HepG2 (cell line): Measurements from ENCODE around the gene RNF11. TPM values are rescaled to one million over a fixed set of nuclear protein-coding genes. Genes with fewer than 3 reads are reported as not detected.

Source experiments
- ELF1 ChIP-seq: sonication (generic); formaldehyde crosslinking; IDR thresholded peaks from 2 replicates; pipeline ENCODE4 v1.4.0; 2020; ENCODE audit warnings: missing genetic modification reagents
- EZH2 ChIP-seq: conservative IDR thresholded peaks from 2 replicates; pipeline ENCODE4 v1.6.1; 2012; ENCODE audit warnings: mild to moderate bottlenecking, low read depth, low read length, moderate library complexity
- KLF16 ChIP-seq, 2 experiments: sonication (generic) in 1 of 2; formaldehyde crosslinking in 1 of 2; IDR thresholded peaks; 2 replicates each; pipeline versions ENCODE4 v1.6.1 to v1.8.0; 2016 to 2023; ENCODE audit warnings: missing genetic modification reagents in 2 of 2, missing compliant biosample characterization in 1 of 2
- MIER2 ChIP-seq: IDR thresholded peaks from 2 replicates; pipeline ENCODE4 v1.6.1; 2016; ENCODE audit warnings: missing biosample characterization, missing genetic modification reagents
- NBN ChIP-seq: fragments of 450-650 bp; conservative IDR thresholded peaks from 2 replicates; pipeline ENCODE4 v1.6.1; 2017
- STAG1 ChIP-seq: sonication (generic); formaldehyde crosslinking; IDR thresholded peaks from 2 replicates; pipeline ENCODE4 v1.4.0; 2020; ENCODE audit warnings: missing genetic modification reagents
- TBP ChIP-seq: sonication (generic); formaldehyde crosslinking; IDR thresholded peaks from 2 replicates; pipeline ENCODE4 v1.5.0; 2020; ENCODE audit warnings: missing genetic modification reagents
- THAP11 ChIP-seq: IDR thresholded peaks from 2 replicates; pipeline ENCODE4 v1.6.1; 2016; ENCODE audit warnings: missing biosample characterization, missing genetic modification reagents
- ZFP41 ChIP-seq: sonication (generic); formaldehyde crosslinking; IDR thresholded peaks from 2 replicates; pipeline ENCODE4 v1.4.0; 2020; ENCODE audit warnings: mild to moderate bottlenecking, missing genetic modification reagents, borderline replicate concordance
- ZNF337 ChIP-seq: sonication (generic); formaldehyde crosslinking; IDR thresholded peaks from 2 replicates; pipeline ENCODE4 v1.5.1; 2020; ENCODE audit warnings: missing genetic modification reagents, low read depth, mild to moderate bottlenecking, borderline replicate concordance
- ZNF441 ChIP-seq: sonication (generic); formaldehyde crosslinking; IDR thresholded peaks from 2 replicates; pipeline ENCODE4 v1.7.0; 2021; ENCODE audit warnings: missing genetic modification reagents, borderline replicate concordance
- ZNF530 ChIP-seq: sonication (generic); formaldehyde crosslinking; IDR thresholded peaks from 2 replicates; pipeline ENCODE4 v1.5.0; 2020; ENCODE audit warnings: low read depth, mild to moderate bottlenecking, missing genetic modification reagents
- ZNF550 ChIP-seq: sonication (generic); formaldehyde crosslinking; IDR thresholded peaks from 2 replicates; pipeline ENCODE4 v1.4.0; 2020; ENCODE audit warnings: mild to moderate bottlenecking, missing genetic modification reagents, borderline replicate concordance
- ZNF563 ChIP-seq: sonication (generic); formaldehyde crosslinking; IDR thresholded peaks from 2 replicates; pipeline ENCODE4 v1.8.0; 2022; ENCODE audit warnings: mild to moderate bottlenecking, moderate library complexity, missing genetic modification reagents
- ZNF569 ChIP-seq: sonication (generic); formaldehyde crosslinking; IDR thresholded peaks from 2 replicates; pipeline ENCODE4 v1.5.0; 2020; ENCODE audit warnings: mild to moderate bottlenecking, missing genetic modification reagents, moderate library complexity, borderline replicate concordance
- ZNF816 ChIP-seq: sonication (generic); formaldehyde crosslinking; IDR thresholded peaks from 2 replicates; pipeline ENCODE4 v1.8.0; 2022; ENCODE audit warnings: missing genetic modification reagents, mild to moderate bottlenecking, borderline replicate concordance
- ZNF841 ChIP-seq: sonication (generic); formaldehyde crosslinking; IDR thresholded peaks from 2 replicates; pipeline ENCODE4 v1.8.1; 2023; ENCODE audit warnings: missing genetic modification reagents, borderline replicate concordance
- ZNF878 ChIP-seq: sonication (generic); formaldehyde crosslinking; IDR thresholded peaks from 2 replicates; pipeline ENCODE4 v1.8.1; 2023; ENCODE audit warnings: mild to moderate bottlenecking, missing genetic modification reagents, moderate library complexity
- polyA plus RNA-seq, 8 experiments: library from polyadenylated mRNA; depleted of rRNA in 3 of 8; stranded (reverse) in 7 of 8; unstranded in 1 of 8; fragments of >200 nt; fragmentation: Illumina TruSeq in 4 of 8; extraction: Trizol in 4 of 8; gene quantifications; 2 replicates each; pipeline versions ENCODE4 v1.2.1 to v1.2.3, GENCODE V29; 2011 to 2016; ENCODE audit warnings: low read depth in 4 of 8, missing spikeins in 1 of 8, mixed read lengths in 1 of 8; ENCODE audit not compliant: insufficient read depth in 1 of 8
- total RNA-seq, 5 experiments: library from RNA; depleted of rRNA; stranded (reverse); fragments of >200 nt; fragmentation: Illumina TruSeq; extraction: Trizol; gene quantifications; 2 replicates each; pipeline ENCODE4 v1.2.3, GENCODE V29; 2016; ENCODE audit warnings: low read depth in 1 of 5
- TF ChIP-seq, protein P1 (sequence below): sonication (generic); formaldehyde crosslinking; IDR thresholded peaks from 2 replicates; pipeline ENCODE4 v1.4.0; 2020; ENCODE audit warnings: missing genetic modification reagents
- TF ChIP-seq, protein P2 (sequence below): sonication (generic); formaldehyde crosslinking; IDR thresholded peaks from 2 replicates; pipeline ENCODE4 v1.4.0; 2020; ENCODE audit warnings: missing genetic modification reagents, borderline replicate concordance
- TF ChIP-seq, protein P3 (sequence below): sonication (generic); formaldehyde crosslinking; IDR thresholded peaks from 2 replicates; pipeline ENCODE4 v1.5.0; 2020; ENCODE audit warnings: missing genetic modification reagents

Gene RNF11
- total and polyA plus RNA-seq, 2 of the 13 experiments (the other 11 are each of a cell fraction or from before 2014, with no cell fraction given): 41.2 to 48.8 TPM

DNA sequence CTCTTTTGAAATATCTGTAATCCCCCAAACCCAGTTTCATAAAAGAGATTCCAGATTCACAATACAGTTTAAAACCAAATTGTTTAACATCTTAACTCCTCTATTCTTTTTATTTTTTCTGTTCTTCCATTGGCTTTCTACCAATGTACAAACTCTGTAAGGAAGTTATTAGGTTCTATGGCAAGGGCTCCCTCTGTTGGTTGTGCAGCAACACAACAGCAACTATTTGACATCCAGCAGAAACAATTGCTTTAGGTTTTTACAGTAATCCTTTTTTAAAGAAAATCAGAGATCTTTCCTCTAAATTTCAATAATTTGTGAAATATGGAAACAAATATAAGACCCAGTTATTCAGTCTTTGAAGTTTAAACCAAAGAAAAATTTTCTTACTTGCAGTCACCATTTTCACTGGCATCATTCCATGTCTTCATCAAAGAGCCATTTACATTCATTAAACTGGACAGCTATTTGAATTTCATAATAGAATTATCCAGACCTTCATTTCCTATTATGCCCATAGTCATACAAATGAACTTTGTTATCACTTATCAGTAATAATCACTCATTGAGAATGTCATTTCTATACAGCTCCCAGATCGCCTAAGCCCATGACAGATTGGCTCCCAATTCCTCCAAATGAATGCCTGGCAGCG lies 46.5 kb upstream of the RNF11 start (continued):
- TF ChIP-seq, protein P1, sequence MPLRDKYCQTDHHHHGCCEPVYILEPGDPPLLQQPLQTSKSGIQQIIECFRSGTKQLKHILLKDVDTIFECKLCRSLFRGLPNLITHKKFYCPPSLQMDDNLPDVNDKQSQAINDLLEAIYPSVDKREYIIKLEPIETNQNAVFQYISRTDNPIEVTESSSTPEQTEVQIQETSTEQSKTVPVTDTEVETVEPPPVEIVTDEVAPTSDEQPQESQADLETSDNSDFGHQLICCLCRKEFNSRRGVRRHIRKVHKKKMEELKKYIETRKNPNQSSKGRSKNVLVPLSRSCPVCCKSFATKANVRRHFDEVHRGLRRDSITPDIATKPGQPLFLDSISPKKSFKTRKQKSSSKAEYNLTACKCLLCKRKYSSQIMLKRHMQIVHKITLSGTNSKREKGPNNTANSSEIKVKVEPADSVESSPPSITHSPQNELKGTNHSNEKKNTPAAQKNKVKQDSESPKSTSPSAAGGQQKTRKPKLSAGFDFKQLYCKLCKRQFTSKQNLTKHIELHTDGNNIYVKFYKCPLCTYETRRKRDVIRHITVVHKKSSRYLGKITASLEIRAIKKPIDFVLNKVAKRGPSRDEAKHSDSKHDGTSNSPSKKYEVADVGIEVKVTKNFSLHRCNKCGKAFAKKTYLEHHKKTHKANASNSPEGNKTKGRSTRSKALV (CRISPR knock-in tag): no peak
- TF ChIP-seq ZNF530 (CRISPR knock-in tag) (no peak), ZNF563 (no peak), STAG1 (CRISPR knock-in tag) (peak; percentile 77), MIER2 (CRISPR knock-in tag) (no peak), ZNF441 (CRISPR knock-in tag) (no peak), KLF16 (CRISPR knock-in tag; IDR thresholded peaks at IDR 0.05) (peak in 1 of 2 experiments; percentile 34; a peak in 1 of 4 replicates), EZH2 (no peak), ELF1 (no peak), ZNF841 (CRISPR knock-in tag) (no peak), ZNF337 (CRISPR knock-in tag) (no peak), TBP (CRISPR knock-in tag) (no peak), ZNF816 (CRISPR knock-in tag) (no peak), ZFP41 (CRISPR knock-in tag) (no peak), ZNF569 (CRISPR knock-in tag) (no peak), ZNF878 (CRISPR knock-in tag) (no peak), THAP11 (CRISPR knock-in tag) (0 out of 2 replicates have a peak, but pooled peaks have one; percentile 25), ZNF550 (CRISPR knock-in tag) (no peak), NBN (no peak)
- TF ChIP-seq, protein P2, sequence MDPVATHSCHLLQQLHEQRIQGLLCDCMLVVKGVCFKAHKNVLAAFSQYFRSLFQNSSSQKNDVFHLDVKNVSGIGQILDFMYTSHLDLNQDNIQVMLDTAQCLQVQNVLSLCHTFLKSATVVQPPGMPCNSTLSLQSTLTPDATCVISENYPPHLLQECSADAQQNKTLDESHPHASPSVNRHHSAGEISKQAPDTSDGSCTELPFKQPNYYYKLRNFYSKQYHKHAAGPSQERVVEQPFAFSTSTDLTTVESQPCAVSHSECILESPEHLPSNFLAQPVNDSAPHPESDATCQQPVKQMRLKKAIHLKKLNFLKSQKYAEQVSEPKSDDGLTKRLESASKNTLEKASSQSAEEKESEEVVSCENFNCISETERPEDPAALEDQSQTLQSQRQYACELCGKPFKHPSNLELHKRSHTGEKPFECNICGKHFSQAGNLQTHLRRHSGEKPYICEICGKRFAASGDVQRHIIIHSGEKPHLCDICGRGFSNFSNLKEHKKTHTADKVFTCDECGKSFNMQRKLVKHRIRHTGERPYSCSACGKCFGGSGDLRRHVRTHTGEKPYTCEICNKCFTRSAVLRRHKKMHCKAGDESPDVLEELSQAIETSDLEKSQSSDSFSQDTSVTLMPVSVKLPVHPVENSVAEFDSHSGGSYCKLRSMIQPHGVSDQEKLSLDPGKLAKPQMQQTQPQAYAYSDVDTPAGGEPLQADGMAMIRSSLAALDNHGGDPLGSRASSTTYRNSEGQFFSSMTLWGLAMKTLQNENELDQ (CRISPR knock-in tag): no peak
- TF ChIP-seq, protein P3, sequence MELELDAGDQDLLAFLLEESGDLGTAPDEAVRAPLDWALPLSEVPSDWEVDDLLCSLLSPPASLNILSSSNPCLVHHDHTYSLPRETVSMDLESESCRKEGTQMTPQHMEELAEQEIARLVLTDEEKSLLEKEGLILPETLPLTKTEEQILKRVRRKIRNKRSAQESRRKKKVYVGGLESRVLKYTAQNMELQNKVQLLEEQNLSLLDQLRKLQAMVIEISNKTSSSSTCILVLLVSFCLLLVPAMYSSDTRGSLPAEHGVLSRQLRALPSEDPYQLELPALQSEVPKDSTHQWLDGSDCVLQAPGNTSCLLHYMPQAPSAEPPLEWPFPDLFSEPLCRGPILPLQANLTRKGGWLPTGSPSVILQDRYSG (CRISPR knock-in tag): no peak
